LNCaP clone FGC (cell line): ENCODE data around the gene STAT5A.

Experiments
- DNase-seq: peaks from one replicate; pipeline ENCODE4 v3.0.0-alpha.2; 2011; ENCODE audit warnings: low read depth
- H3K4me3 ChIP-seq: 2 replicates; pipeline ENCODE4 v1.5.1; 2011; ENCODE audit warnings: mild to moderate bottlenecking, low read depth, low read length, control low read depth
- CTCF ChIP-seq: IDR thresholded peaks from 2 replicates; pipeline ENCODE4 v1.5.1; 2012; ENCODE audit warnings: mild to moderate bottlenecking; ENCODE audit not compliant: control insufficient read depth, insufficient read depth; ENCODE audit errors: extremely low read depth

STAT5A gene

DNA sequence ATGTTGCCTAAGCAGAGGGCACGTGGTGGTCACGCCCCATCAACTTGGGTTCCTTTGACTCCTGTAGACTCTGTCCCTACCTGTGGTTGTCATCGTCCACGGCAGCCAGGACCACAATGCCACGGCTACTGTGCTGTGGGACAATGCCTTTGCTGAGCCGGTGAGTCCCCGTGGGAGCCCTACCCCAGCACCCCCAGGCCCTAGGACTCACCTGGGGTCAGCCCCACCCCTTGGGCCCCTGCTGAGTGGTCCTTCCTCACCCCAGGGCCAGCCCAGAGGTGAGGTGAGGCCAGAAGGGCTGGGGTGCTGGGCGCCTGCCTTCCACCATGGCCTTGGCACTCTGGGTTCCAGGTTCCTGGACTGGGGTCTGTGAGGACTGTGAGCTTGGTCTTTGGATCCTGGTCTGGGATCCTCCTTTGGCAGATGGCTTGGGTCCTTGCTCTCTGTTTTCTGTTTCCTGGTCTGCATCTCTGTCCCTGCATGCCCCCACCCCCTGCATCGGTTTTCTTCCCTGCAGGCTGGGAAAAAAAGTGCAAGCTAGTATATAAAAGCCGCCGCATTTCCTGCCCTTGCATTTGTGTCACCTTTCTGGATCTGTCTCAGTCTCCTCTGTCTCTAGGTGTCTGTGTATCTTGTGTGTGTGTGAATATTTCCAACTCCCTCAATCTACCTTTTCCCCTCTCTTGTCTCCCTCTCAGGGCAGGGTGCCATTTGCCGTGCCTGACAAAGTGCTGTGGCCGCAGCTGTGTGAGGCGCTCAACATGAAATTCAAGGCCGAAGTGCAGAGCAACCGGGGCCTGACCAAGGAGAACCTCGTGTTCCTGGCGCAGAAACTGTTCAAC lies 17.5 kb downstream of the STAT5A start:
- DNase-seq: no peak
- H3K4me3 ChIP-seq: no peak overlapping the region
- no peak for TF ChIP-seq CTCF

GRCh38 chr17:42306385-42306667 lies 18.0 kb downstream of the STAT5A start:
- no peak for DNase-seq
- no peak overlapping the region for H3K4me3 ChIP-seq
- TF ChIP-seq CTCF: no peak

DNA sequence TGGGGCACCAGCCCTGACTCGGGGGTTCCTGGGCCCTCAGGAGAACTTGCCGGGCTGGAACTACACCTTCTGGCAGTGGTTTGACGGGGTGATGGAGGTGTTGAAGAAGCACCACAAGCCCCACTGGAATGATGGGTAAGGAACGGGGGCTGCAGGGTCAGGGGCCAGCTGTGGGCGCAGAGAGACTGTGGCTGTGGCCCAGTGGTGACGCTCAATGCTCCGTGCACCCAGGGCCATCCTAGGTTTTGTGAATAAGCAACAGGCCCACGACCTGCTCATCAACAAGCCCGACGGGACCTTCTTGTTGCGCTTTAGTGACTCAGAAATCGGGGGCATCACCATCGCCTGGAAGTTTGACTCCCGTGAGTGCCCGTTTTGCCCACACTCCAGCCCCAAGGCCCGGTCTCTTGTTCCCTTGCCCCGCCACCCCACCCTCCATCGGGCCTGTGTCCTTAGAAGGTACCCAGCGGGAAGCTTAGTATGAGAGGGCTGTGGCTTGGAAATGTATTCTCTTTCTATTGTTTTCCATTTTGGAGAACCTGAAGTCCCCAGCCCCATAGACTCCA lies 19.1 kb downstream of the STAT5A start:
- no peak overlapping the region for H3K4me3 ChIP-seq
- TF ChIP-seq CTCF: no peak
- no peak for DNase-seq

GRCh38 chr17:42308446-42308845 lies 20.1 kb downstream of the STAT5A start:
- H3K4me3 ChIP-seq: no peak overlapping the region
- TF ChIP-seq CTCF: no peak
- no peak for DNase-seq

GRCh38 chr17:42309142-42309541 lies 20.8 kb downstream of the STAT5A start:
- H3K4me3 ChIP-seq: no peak overlapping the region
- no peak for DNase-seq
- no peak for TF ChIP-seq CTCF

DNA sequence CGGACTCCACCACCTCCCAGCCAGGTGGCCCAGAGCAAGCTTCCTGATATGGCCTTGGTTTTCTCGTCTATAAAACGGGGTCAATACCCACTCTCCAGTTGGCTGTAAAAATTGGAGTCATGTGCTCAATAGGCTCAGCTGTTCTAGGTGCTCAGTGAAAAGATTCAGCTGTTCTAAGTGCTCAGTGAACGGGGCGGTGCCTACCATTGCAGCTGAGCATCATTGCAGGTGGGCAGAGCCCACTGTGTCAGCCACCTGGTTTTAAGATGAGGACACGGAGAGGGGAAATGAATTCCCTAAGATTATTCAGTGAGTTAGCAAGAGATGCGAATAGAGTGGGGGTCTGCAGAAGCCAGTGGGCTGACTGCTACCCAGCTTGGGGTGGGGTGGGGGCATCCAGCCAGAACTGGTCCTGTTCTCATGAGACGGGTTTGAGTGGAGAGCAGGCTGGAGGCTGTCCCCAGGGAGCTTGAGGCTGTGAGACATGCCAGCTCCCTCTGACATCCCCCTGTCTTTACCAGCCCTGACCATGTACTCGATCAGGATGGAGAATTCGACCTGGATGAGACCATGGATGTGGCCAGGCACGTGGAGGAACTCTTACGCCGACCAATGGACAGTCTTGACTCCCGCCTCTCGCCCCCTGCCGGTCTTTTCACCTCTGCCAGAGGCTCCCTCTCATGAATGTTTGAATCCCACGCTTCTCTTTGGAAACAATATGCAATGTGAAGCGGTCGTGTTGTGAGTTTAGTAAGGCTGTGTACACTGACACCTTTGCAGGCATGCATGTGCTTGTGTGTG lies 21.9 kb downstream of the STAT5A start:
- DNase-seq: no peak
- TF ChIP-seq CTCF: no peak

More for the DNA sequence above, 21.9 kb downstream of the STAT5A start:
- no peak overlapping the region for H3K4me3 ChIP-seq
